Measurements from ENCODE around the gene RAB35. TPM values are rescaled to one million over a fixed set of nuclear protein-coding genes. Genes with fewer than 3 reads are reported as not detected.

The RAB35 gene
- total RNA-seq = 24.6 and 32.5 TPM in 2 replicates

GRCh38 chr12:120116441-120116791, at the start of gene RAB35:
TSS of gene RAB35 (minus strand) at chr12:120116753. CDS start at chr12:120116650, 103 bp downstream.

Small RNAs within 50 kb of the gene (small RNA-seq; reads per million reads assigned to genes)
- gene AC004812.1 (not detected), gene MIR4498 (0.08 reads per million)

Other genes with a start within 250 kb of the RAB35 start
- gene CIT, start 239.4 kb downstream of the RAB35 start, total RNA-seq = 29.0 and 56.9 TPM in 2 replicates
- gene BICDL1, start 127.5 kb downstream of the RAB35 start, total RNA-seq = not detected in 2 replicates
- 153 and 177 TPM in 2 replicates for gene GCN1, start 78.0 kb upstream of the RAB35 start, total RNA-seq
- 2,557 and 4,467 TPM in 2 replicates for gene RPLP0, start 84.4 kb upstream of the RAB35 start, total RNA-seq
- gene PXN, start 149.0 kb upstream of the RAB35 start, total RNA-seq = 60.6 and 126 TPM in 2 replicates
- under 0.01 TPM in 2 replicates for gene RNU4-2, start 175.2 kb upstream of the RAB35 start, total RNA-seq
- gene RNU4-1, start 176.5 kb upstream of the RAB35 start, total RNA-seq = under 0.01 TPM in 2 replicates
- 0.59 and 0.73 TPM in 2 replicates for gene SIRT4, start 185.6 kb upstream of the RAB35 start, total RNA-seq
- not detected in 2 replicates for gene PLA2G1B, start 211.0 kb upstream of the RAB35 start, total RNA-seq

Data from subcutaneous preadipocyte (primary cell).